NCI-H2196 treated with DMSO at 0.1 percent for 48 hours (cell line): ENCODE results near the gene EML5.

ENCODE experiments used
- DNase-seq: peaks from one replicate; lab custom pipeline; 2025; ENCODE audit not compliant: unreplicated experiment; lab: John Stamatoyannopoulos, UW

Gene EML5

GRCh38 chr14:88727057-88727456 lies 65.7 kb downstream of the EML5 start:
- no peak for DNase-seq

DNA sequence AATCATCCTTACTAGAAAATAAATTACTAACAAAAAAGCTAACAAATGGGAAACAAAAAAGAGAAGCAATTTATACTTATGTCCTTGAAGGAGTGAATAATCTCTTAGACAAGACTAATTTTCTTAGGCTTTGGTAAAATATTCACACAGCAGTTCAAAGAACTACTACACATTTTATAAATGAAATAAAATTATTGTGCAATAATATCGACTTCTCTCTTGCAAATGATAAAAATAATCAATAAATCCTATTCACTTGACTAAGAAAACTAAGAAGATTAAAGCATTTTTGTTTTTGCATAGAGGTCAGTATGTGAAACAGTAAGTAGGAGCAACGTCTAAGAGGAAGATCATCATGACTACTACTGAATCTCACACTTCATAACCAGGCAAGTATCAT lies 82.0 kb downstream of the EML5 start:
- no peak for DNase-seq

- no peak for DNase-seq
These were observed 85.7 kb downstream of the EML5 start for GRCh38 chr14:88707088-88707487.

- DNase-seq, result no peak
These were observed 86.3 kb downstream of the EML5 start for GRCh38 chr14:88706425-88706824.

DNA sequence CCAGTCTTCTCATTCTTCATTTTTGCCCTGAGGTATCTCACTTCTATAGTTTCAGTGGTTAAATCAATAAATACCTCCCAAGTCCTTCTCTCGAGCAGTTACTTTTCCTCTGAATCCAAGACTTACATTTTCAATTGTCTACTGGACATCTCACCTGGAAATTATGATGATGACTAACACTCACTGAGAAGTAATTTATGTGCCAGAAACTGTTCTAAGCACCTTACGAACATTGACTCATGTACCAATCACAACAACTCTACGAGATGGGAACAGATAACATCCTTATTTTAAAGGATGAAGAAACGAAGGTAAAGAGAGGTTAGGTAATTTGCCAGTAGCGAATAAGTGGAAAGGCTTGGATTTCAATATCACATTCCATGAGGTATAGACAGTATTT lies 94.1 kb downstream of the EML5 start:
- DNase-seq, result no peak

GRCh38 chr14:88695870-88696269 lies 96.9 kb downstream of the EML5 start:
- DNase-seq, result no peak

DNA sequence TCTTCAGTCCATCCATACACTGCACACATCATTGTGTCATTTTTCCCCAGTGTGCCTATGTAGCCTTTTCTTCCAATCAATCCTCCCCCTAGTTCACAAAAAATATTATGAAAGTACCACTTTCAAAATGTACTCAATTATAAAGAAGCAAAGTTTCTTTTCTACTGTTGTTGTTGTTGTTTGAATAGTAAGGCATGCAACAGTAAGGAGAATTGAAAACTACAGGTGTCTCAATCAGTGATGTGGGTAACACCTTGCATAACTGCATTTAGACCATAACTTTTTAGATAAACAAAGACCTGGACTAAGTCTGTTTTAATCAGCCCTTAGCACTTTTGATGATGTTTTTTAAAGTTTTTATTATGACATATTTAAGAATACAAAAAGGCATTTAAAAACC lies 104.4 kb downstream of the EML5 start:
- DNase-seq, result no peak

GRCh38 chr14:88683119-88683518 lies 109.6 kb downstream of the EML5 start:
- DNase-seq, result no peak

DNA sequence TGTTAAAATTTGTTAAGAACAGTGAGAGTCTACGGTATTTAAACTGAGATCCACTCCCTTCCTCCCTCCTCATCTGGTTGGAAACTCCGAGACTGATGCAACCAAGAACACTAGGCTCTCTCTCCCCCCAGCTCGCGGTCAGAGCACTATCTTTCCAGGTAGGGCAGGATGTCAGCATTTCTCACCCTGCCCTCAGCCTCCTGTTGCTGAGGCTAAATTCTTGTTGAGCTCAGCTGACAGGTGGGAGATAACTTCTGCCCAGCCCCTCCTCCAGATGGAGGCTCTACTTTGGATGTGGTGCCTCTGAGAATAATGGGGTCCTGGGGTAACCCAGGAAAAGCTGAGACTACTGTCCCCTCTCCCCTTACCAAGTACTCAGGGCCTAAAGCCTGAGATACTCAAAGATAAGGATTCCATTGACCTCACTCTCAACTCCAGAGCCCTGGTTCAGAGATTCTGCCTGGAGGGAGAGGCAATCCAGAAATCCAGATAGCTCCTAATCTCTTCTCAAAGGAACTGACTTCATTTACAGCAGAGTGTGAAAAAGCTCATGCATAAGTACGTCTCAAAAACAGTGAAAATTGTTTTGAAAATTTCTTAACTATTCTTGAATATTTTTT lies 110.1 kb downstream of the EML5 start:
- no peak for DNase-seq

DNA sequence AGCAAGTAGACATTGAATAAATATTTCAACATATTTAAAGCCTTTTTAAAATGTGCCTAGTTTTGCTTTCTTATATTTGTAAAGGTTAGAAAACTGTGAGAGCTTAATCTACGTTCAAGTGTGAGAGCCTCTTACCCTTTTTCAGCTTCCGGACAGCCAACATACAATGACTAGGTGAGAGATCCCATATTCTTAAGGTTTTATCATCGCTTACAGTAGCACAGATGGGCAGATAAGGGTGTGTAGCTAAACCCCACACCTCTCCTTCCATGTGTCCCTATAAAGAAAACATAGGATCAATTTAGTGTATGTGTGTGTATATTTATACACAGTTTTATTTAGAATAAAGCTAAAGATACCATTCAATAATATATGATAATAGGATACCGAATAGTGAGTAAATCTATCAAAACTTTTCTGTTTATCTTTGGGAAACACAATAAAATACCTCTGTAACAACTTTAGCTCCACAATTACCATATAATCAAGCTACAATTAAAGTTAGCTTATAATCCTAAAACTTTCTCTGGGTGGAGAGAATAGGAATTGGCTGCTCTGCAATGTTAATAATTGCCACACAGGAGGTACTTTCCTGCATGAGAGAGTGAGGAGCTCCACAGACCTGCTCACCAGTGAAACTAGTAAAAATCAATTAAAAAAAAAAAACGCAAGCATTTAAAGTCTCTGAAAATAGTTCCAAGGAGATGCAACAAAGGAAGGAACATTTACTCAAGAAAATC lies 110.8 kb downstream of the EML5 start:
- no peak for DNase-seq

GRCh38 chr14:88669346-88669745 lies 123.4 kb downstream of the EML5 start:
- no peak for DNase-seq

GRCh38 chr14:88668448-88669116 lies 124.2 kb downstream of the EML5 start:
- no peak for DNase-seq

GRCh38 chr14:88667555-88668273 lies 125.0 kb downstream of the EML5 start:
- peak; percentile 20 for DNase-seq

DNA sequence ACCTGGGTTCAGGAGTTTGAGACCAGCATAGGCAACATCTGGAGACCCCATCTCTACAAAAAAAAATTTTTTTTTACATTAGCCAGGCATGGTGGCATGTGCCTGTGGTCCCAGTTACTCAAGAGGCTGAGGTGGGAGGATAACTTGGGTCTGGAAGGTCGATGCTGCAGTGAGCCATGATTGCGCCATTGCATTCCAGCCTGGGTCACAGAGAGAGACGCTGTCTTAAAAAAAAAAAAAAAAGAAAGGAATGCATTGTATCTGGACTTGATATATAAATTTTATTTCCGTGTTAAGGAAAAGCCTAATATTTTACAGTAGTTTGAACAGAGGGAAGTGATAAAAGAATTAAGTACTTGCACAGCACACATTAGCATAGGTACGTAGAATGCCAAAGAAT lies 132.7 kb downstream of the EML5 start:
- no peak for DNase-seq

DNA sequence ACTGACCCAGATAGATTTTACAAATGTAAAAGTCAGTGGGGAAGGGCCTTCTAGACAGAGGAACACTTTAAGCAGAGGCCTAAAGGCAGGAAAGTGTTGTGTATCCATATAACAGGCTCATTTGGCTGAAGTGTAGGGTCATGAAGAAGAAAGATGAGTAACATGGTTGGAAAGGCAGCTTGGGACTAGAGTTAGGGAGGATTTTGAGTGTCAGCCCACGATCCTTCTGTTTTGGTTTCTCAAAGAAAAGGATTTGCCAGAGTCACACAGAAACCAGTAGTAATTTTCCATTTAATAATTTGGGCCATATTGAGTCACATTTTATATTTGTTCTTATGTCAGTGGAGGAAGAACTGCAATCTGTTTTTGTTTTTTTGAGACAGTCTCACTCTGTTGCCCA lies 153.5 kb downstream of the EML5 start:
- DNase-seq, result no peak

GRCh38 chr14:88632512-88632911 lies 160.2 kb downstream of the EML5 start:
- no peak for DNase-seq

GRCh38 chr14:88631091-88631490 lies 161.7 kb downstream of the EML5 start:
- no peak for DNase-seq

- no peak for DNase-seq
These were observed 162.2 kb downstream of the EML5 start for GRCh38 chr14:88630565-88630964.

- no peak for DNase-seq
These were observed 164.3 kb downstream of the EML5 start for GRCh38 chr14:88628462-88628861.

DNA sequence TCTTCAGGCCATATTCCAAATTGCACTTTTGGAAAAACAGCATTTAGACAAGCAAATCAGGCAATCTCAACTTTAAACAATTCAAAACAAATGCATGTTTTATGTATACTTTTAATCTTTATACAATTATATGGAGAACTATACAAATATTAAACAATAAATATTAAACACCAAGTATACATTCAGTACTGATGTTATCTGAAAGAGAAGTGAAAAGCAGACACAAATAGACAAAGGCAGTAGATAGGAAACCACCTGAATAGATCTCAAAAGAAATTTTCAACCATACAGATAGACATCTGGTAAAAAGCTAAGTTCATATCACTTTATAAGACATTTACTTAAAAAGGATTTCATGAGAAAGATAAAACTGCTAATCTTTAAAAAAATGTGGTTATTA lies 164.7 kb downstream of the EML5 start:
- DNase-seq, result no peak

DNA sequence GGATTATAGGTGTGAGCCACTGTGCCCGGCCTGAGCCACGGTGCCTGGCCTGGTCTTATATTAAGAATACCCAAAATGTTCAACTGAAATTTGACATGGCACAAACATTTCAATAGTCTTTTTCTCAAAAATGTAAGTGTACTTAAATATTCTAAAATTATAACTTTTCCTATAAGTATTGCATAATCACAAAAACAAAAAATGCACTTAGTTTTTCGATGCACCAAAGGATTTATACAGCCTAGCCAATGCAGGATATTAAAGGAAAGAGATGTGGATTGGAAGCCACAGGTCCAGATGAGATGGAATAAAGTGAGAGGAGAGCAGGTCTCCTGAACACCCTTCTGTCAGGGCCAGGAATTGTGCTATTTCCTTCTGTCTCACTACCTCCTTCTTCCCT lies 167.1 kb downstream of the EML5 start:
- DNase-seq, result no peak

DNA sequence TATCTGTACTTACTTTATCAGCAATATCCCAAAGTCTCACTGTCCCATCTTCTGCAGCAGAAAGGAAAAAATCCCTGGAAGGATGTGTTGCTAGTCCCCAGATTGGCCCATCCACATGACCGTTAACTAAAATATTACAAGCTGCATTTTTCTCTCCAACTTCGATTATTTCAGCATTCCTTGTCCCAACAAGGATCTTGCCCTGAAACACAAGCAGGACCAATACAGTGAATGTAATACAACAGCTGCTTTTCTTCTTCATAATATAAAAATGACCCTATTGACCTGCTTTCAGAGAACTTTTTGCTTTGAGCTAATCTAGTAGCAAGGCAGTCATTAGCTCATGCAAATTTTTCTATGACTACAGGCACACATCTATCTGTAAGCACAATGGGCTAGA lies 171.7 kb downstream of the EML5 start:
- DNase-seq, result no peak
